GM13977 (cell line): ENCODE measurements around the gene AFAP1.

Experiments used
- DNase-seq: peaks from one replicate; pipeline ENCODE4 v3.0.0; 2012; ENCODE audit warnings: low spot score
- CTCF ChIP-seq: IDR thresholded peaks from 2 replicates; pipeline ENCODE4 v1.5.1; 2012; ENCODE audit warnings: mild to moderate bottlenecking, control low read depth; ENCODE audit not compliant: insufficient read depth; ENCODE audit errors: extremely low read depth, missing control alignments
- in situ Hi-C: fragments of 300-500 bp; cut with MboI; formaldehyde crosslinking; loops from one replicate; pipeline ENCODE4 v1.12.0; 2022; ENCODE audit warnings: low sequenced_read_pairs, low pct_unique_long_range_greater_than_20kb, mixed read lengths, inconsistent platforms; ENCODE audit not compliant: unreplicated experiment

AFAP1 gene

GRCh38 chr4:7788193-7788592 lies 151.5 kb downstream of the AFAP1 start:
- in situ Hi-C loops = no loop called here
- no peak for TF ChIP-seq CTCF
- DNase-seq = no peak

GRCh38 chr4:7787681-7788141 lies 151.9 kb downstream of the AFAP1 start:
- TF ChIP-seq CTCF = no peak
- in situ Hi-C loops = no loop called here
- DNase-seq = no peak

DNA sequence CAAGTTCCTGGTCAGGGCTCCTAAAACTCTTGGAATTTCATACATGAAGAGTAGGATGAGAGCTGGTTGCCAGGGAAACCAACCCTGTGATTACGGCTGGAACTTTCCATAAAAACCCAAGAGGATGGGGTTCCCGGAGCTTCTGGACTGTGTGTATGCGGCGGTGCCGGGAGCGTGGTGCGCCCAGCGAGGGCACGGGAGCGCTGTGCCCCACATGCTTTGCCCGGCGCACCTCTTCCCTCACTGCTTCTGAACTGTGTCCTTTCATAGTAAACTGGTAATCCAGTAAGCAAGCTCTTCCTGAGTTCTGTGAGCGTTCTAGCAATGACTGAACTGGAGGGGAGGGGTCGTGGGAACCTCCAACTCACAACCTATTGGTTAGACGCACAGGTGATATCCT lies 152.6 kb downstream of the AFAP1 start:
- in situ Hi-C loops = no loop called here
- DNase-seq = no peak
- TF ChIP-seq CTCF = no peak

DNA sequence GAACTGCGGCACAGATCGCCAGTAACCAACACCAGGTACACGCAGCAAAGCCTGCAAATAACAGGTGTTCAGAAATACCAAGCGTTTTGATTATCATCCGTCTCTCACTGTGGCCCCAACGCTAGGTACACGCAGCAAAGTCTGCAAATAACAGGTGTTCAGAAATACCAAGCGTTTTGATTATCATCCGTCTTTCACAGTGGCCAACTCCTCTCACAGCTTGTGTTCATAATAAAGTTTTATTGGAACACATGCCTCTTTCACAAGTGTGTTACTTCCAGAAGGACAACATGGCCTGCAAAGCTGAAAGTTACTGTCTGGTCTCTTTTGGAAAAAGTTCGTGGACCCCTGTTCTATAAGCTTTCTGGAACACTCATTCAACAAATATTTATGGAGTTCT lies 153.1 kb downstream of the AFAP1 start:
- in situ Hi-C loops = no loop called here
- DNase-seq = no peak
- no peak for TF ChIP-seq CTCF

- in situ Hi-C loops = no loop called here
- DNase-seq = peak; percentile 20
- TF ChIP-seq CTCF = no peak
These were observed 153.6 kb downstream of the AFAP1 start for GRCh38 chr4:7786040-7786439.

DNA sequence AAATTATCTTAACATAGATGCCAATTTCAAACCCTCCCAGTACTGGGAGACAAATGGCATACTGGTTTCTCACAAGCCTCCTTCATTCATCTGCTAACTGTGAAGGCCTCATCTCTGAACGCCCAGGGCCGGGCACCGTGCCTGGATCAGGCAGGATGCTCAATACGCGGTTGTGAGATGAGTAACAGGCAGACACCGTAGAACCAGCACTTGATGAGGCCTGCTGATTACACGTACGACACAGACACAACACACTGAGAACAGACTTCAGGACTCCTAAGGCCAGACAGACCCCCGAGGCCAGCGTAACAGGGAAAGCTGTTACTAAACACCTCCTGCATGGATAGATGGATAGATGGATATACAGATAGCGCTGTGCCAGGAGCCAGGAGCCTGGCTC lies 154.6 kb downstream of the AFAP1 start:
- TF ChIP-seq CTCF = no peak
- in situ Hi-C loops = no loop called here
- peak; percentile 17 for DNase-seq

- in situ Hi-C loops = no loop called here
- no peak for DNase-seq
- no peak for TF ChIP-seq CTCF
These were observed 155.4 kb downstream of the AFAP1 start for GRCh38 chr4:7784131-7784870.
